Measurements from ENCODE around the gene CAVIN2.
"Not testable (repeated sequence)": the region's sequence is repeated elsewhere in the genome, so short reads cannot be mapped to it uniquely, and the experiment has no call there.

CAVIN2 gene

DNA sequence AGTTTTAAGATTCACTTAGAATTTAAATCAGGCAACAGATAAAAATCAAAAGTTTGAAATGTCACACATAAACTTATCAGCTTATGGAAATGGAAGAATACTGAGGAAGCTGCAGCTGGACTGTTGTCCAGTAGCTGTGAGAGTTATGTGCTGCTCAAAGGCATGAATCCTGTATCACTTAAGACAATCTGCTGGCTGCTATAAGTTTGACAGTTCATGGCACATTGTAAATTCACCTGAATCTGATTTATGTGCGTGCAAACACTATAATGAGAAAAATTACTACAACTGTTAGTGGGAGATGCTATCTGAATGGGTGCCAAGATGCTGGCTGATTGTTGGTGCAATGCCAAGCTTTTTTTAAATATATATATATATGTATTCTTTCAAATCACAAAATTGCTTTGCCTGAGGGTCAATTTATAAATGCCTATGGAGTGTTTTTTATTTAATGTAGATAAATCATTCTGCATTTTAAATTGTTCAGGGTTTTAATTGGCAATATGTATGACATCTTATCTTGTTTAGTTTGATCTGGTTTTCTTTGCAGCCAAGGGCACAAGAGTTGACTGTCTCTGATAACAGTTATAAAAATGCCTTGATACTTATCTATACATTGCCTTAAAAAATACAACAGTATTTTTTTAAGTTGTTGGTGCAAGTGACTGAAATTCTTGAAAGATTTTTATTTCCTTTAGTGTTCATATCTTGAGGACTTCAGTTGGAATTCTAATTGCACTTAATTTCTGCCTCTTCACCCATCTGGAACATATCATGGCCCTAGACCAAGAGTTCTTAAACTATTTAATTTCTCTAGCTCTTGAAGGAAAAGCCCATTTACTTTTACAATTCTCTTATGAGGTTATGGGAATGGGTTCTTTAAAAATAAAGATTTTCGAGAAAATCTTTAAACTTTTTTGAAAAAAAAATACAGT is 48.7 kb downstream of the CAVIN2 start:
- no peak for DNase-seq

DNA sequence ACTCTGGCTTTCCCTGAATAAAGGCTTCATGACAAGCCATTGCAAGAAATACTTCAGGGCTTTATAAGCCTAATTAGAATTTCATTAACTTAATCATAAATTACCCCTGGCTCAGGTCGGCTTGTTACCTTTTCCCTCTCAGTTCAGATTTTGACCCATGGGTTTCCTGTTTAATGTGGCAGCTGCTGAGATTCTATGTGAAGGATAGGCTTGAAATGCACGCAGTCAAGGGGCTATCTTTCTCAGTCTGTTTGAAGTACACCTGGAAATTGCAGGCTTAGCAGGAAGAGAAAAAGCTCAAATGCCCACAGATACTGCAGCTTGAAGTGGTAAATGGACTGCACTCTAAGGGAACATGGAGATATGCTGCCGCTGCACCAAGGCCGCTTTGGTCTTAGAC is 49.4 kb downstream of the CAVIN2 start:
- DNase-seq, result no peak

- no peak for DNase-seq
Measured at GRCh38 chr2:191795715-191796114, 51.2 kb downstream of the CAVIN2 start.

DNA sequence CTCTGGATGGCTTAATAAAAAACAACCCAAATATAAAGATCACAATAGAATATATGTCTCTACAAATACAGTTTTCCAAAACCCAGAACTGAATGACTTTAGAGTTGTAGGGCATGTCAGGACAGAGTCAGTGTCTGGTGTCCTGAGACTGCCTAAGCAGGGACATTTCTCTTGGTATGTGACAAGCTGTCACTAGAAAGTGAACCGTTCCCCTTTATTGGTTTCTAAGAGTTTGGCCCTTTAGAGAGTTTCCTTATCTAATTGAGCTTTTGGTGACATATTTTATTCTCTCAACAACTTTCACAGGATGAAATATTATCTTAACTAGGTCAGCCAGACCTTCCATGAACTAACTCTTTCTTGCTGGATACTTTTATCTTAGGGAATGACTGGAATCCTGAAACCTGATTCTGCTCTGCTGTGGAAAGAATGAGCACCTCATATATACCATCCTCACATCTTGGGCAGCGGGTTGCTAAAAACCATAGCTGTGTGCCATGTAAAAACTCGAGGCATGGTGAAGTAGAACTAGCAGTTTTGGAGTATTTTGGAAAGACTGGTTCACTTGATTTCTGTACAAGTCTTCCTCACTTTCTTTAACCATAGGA is 54.8 kb downstream of the CAVIN2 start:
- no peak for DNase-seq

- no peak for DNase-seq
Measured at GRCh38 chr2:191790737-191791136, 56.2 kb downstream of the CAVIN2 start.

GRCh38 chr2:191789796-191790195 is 57.1 kb downstream of the CAVIN2 start:
- no peak for DNase-seq

DNA sequence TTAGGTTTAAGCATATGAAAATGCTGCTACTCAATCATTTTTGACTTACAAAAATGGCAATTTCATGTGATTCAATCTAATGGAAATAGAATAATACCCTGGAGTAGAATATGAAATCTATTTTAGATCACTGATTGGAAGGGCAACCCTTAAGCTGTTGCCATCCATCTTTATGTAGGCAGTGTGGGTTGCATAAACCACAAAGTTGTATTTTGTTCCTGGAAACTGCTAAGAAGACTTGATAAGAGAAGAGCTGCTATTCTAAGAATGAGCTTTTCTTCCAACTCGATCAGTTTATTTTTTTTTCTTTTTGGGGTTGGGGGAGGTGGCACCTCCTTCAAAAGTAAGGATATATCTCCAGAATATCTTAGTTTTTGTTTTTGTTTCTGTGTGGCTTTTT is 60.2 kb downstream of the CAVIN2 start:
- no peak for DNase-seq

- DNase-seq, result not testable (repeated sequence)
Measured at GRCh38 chr2:191785651-191786050, 61.2 kb downstream of the CAVIN2 start.

Data from cortex of kidney (tissue), 1 donor.